HCT116 (cell line): ENCODE data around the gene BBX. TPM values are rescaled to one million over a fixed set of nuclear protein-coding genes. Genes with fewer than 3 reads are reported as not detected.

Experiments used
- ATAC-seq: fragments of 200-7000 bp; cut with Tn5 transposase; 2 replicates; pipeline ENCODE4 v1.9.1; 2020; ENCODE audit warnings: mild to moderate bottlenecking, moderate library complexity
- BruUV-seq: library from RNA; stranded (reverse); fragments of 400-500 nt; replicated peaks from 2 replicates; lab custom pipeline; 2021; lab: Mats Ljungman, UMichigan
- CTCF ChIA-PET: fragments of 300-600 bp; sonication (Branson Sonifier 250); formaldehyde crosslinking; loops from one replicate; lab custom pipeline; 2021; ENCODE audit warnings: antibody characterized with exemption; lab: Charles Lee
- POLR2A ChIA-PET: fragments of 300-600, 350-600 bp; sonication (Branson Sonifier 250); formaldehyde crosslinking; loops from one replicate; lab custom pipeline; 2021; ENCODE audit warnings: antibody characterized with exemption; lab: Charles Lee
- RAD21 ChIA-PET, 2 experiments: fragments of 300-600 bp; sonication (Branson Sonifier 250); formaldehyde crosslinking; loops; one replicate each; lab custom pipeline; 2023; ENCODE audit warnings: low total read pairs in 2 of 2; ENCODE audit not compliant: uncharacterized antibody in 2 of 2, unreplicated experiment in 2 of 2, low non-redundant PET in 1 of 2; lab: Charles Lee
- DNase-seq: peaks from one replicate; pipeline ENCODE4 v3.0.0-alpha.2; 2010; ENCODE audit warnings: low read depth, low spot score
- H2AFZ ChIP-seq: fragments of 200-600 bp; shearing (Covaris generic), sonication (generic); 2 replicates; pipeline ENCODE4 v1.6.1; 2017; ENCODE audit warnings: low read depth, mixed run types, mixed read lengths, antibody characterized with exemption, low read length; ENCODE audit not compliant: poor library complexity, severe bottlenecking
- H3K27ac ChIP-seq: 2 replicates; pipeline ENCODE4 v1.5.1; 2012; ENCODE audit warnings: low read depth, low read length
- H3K27me3 ChIP-seq: fragments of 200-600 bp; sonication (generic); 2 replicates; pipeline ENCODE4 v1.6.1; 2016; ENCODE audit warnings: mixed run types, low read length, mixed read lengths; ENCODE audit not compliant: insufficient read depth
- H3K36me3 ChIP-seq, 2 experiments: fragments of 200-500 bp in 1 of 2; fragments of 200-600 bp in 1 of 2; sonication (Bioruptor generic) in 1 of 2; sonication (generic) in 1 of 2; 2 replicates each; pipeline versions ENCODE4 v1.5.1 to v1.6.1; 2014 to 2016; ENCODE audit warnings: low read length in 2 of 2, inconsistent platforms in 1 of 2, mixed read lengths in 1 of 2, mixed run types in 1 of 2; ENCODE audit not compliant: insufficient read depth in 2 of 2, control insufficient read depth in 1 of 2
- H3K4me1 ChIP-seq, 2 experiments: fragments of 200-600 bp in 1 of 2; sonication (generic) in 1 of 2; 2 replicates each; pipeline versions ENCODE4 v1.5.1 to v1.6.1; 2012 to 2017; ENCODE audit warnings: low read length in 2 of 2, inconsistent platforms in 1 of 2, mild to moderate bottlenecking in 1 of 2, mixed read lengths in 1 of 2, mixed run types in 1 of 2, moderate library complexity in 1 of 2; ENCODE audit not compliant: insufficient read depth in 2 of 2, control insufficient read depth in 1 of 2
- H3K4me2 ChIP-seq: fragments of 200-600 bp; sonication (generic); 2 replicates; pipeline ENCODE4 v1.6.1; 2017; ENCODE audit warnings: mixed run types, low read length, mixed read lengths
- H3K4me3 ChIP-seq, 2 experiments: fragments of 200-600 bp in 1 of 2; sonication (generic) in 1 of 2; replicated peaks in 1 of 2; 2 replicates each; pipeline ENCODE4 v1.5.1; 2011 to 2016; ENCODE audit warnings: low read length in 2 of 2, control low read depth in 1 of 2, low read depth in 1 of 2, mild to moderate bottlenecking in 1 of 2, mixed read lengths in 1 of 2, mixed run types in 1 of 2
- H3K79me2 ChIP-seq: fragments of 200-600 bp; sonication (generic); 2 replicates; pipeline ENCODE4 v1.6.1; 2017; ENCODE audit warnings: mild to moderate bottlenecking, mixed run types, low read length, moderate library complexity, mixed read lengths; ENCODE audit not compliant: insufficient read depth
- H3K9ac ChIP-seq: fragments of 200-600 bp; sonication (generic); 2 replicates; pipeline ENCODE4 v1.6.1; 2016; ENCODE audit warnings: low read length, mixed read lengths
- H3K9me2 ChIP-seq: fragments of 200-600 bp; sonication (generic), shearing (Covaris generic); 2 replicates; pipeline ENCODE4 v1.6.1; 2017; ENCODE audit warnings: mixed run types, mild to moderate bottlenecking, moderate library complexity; ENCODE audit not compliant: insufficient read depth
- H3K9me3 ChIP-seq, 2 experiments: fragments of 200-500 bp in 1 of 2; fragments of 200-600 bp in 1 of 2; sonication (Bioruptor generic) in 1 of 2; sonication (generic) in 1 of 2; 2 replicates each; pipeline ENCODE4 v1.6.1; 2014 to 2017; ENCODE audit warnings: low read length in 2 of 2, mixed read lengths in 2 of 2, inconsistent platforms in 1 of 2, low read depth in 1 of 2, mild to moderate bottlenecking in 1 of 2, mixed run types in 1 of 2, moderate library complexity in 1 of 2; ENCODE audit not compliant: control insufficient read depth in 1 of 2, insufficient read depth in 1 of 2
- H4K20me1 ChIP-seq: fragments of 200-600 bp; sonication (generic), shearing (Covaris generic); 2 replicates; pipeline ENCODE4 v1.6.1; 2017; ENCODE audit warnings: mixed run types, mild to moderate bottlenecking, moderate library complexity; ENCODE audit not compliant: insufficient read depth
- CBX3 ChIP-seq: IDR thresholded peaks from 2 replicates; pipeline ENCODE4 v1.6.1; 2012; ENCODE audit warnings: low read depth
- CEBPB ChIP-seq: IDR thresholded peaks from 2 replicates; pipeline ENCODE4 v1.6.1; 2012; ENCODE audit warnings: low read depth
- EGR1 ChIP-seq: IDR thresholded peaks from 2 replicates; pipeline ENCODE4 v1.6.1; 2012; ENCODE audit warnings: low read depth
- ELF1 ChIP-seq: IDR thresholded peaks from 2 replicates; pipeline ENCODE4 v1.6.1; 2012; ENCODE audit warnings: low read depth, borderline replicate concordance
- EZH2 ChIP-seq: fragments of 200-600 bp; sonication (generic); IDR thresholded peaks from 2 replicates; pipeline ENCODE4 v1.6.1; 2017; ENCODE audit warnings: antibody characterized with exemption, mixed run types
- FOSL1 ChIP-seq: IDR thresholded peaks from 2 replicates; pipeline ENCODE4 v1.6.1; 2012; ENCODE audit warnings: low read depth
- JUND ChIP-seq: IDR thresholded peaks from 2 replicates; pipeline ENCODE4 v1.6.1; 2012
- POLR2A ChIP-seq: IDR thresholded peaks from 2 replicates; pipeline ENCODE4 v1.7.0; 2011; ENCODE audit warnings: borderline replicate concordance; ENCODE audit not compliant: insufficient read depth, insufficient read length; ENCODE audit errors: extremely low read depth
- POLR2AphosphoS5 ChIP-seq: IDR thresholded peaks from 2 replicates; pipeline ENCODE4 v1.6.1; 2011; ENCODE audit warnings: mild to moderate bottlenecking, low read depth, low read length, moderate library complexity
- SP1 ChIP-seq: IDR thresholded peaks from 2 replicates; pipeline ENCODE4 v1.6.1; 2012; ENCODE audit warnings: low read depth
- TCF7L2 ChIP-seq: IDR thresholded peaks from 2 replicates; pipeline ENCODE4 v1.7.0; 2011; ENCODE audit warnings: borderline replicate concordance, inconsistent platforms; ENCODE audit not compliant: insufficient read depth, insufficient read length; ENCODE audit errors: extremely low read depth
- YY1 ChIP-seq: IDR thresholded peaks from 2 replicates; pipeline ENCODE4 v1.6.1; 2011; ENCODE audit warnings: low read length, low read depth, moderate library complexity, mild to moderate bottlenecking; ENCODE audit not compliant: insufficient replicate concordance; ENCODE audit errors: extremely low read depth
- ZFX ChIP-seq: fragments of 450-650 bp; IDR thresholded peaks from 2 replicates; pipeline ENCODE4 v1.6.1; 2017
- ZNF274 ChIP-seq: fragments of 200-500 bp; sonication (Bioruptor generic); IDR thresholded peaks from 2 replicates; pipeline ENCODE4 v1.6.1; 2014; ENCODE audit warnings: mild to moderate bottlenecking, low read depth, low read length, inconsistent platforms
- intact Hi-C: fragments of 100-400 bp; cut with micrococcal nuclease; formaldehyde crosslinking; loops from 2 replicates; pipeline ENCODE4 v1.10.0; 2022
- total RNA-seq: library from RNA; stranded (reverse); gene quantifications from one replicate; pipeline ENCODE4 v1.2.1, GENCODE V29; 2021; ENCODE audit not compliant: unreplicated experiment
- TF ChIP-seq, protein P1 (sequence below): IDR thresholded peaks from 2 replicates; pipeline ENCODE4 v1.6.1; 2012
- TF ChIP-seq, protein P2 (sequence below): IDR thresholded peaks from 2 replicates; pipeline ENCODE4 v1.6.1; 2011; ENCODE audit warnings: mild to moderate bottlenecking, low read length, moderate library complexity; ENCODE audit not compliant: insufficient replicate concordance; ENCODE audit errors: extremely low read depth
- TF ChIP-seq, protein P3 (sequence below): IDR thresholded peaks from 2 replicates; pipeline ENCODE4 v1.6.1; 2012; ENCODE audit warnings: low read depth
- TF ChIP-seq, protein P4 (sequence below): IDR thresholded peaks from 2 replicates; pipeline ENCODE4 v1.6.1; 2012

The BBX gene
- total RNA-seq, 1 experiment from 2014 or later = 55.6 TPM

DNA sequence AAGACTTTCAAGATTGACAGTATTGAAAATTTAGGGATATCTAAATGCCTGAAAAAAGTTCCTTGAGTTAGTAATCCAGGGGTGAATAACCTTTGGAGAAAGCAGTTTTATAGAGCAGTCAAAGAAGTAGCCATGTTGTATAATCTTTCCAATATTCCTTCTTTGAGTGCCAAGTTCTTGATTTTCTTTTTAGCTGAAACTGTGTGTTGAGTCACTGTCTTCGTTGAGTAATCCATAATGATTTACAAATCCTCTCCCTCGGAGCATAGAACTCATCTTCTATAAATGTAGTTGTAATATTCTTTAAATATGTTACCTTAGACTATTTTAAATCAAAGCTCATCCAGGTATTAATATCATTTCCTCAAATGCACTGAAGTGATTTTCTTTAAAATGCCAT is 135.2 kb downstream of the BBX start:
- DNase-seq = no peak
- no peak for ATAC-seq
- H3K36me3 ChIP-seq = no peaks in the 10 kb centered on the region
- intact Hi-C loops = no loop called here
- no peak overlapping the region for H3K9ac ChIP-seq
- no peaks in the 10 kb centered on the region for H3K27me3 ChIP-seq
- H3K4me1 ChIP-seq = no peaks in the 10 kb centered on the region
- ChIA-PET RAD21 (no interaction called here), POLR2A (no interaction called here), CTCF (interaction anchor here (1.4 kb wide), 1 partner anchor 15 kb away, joined by 4 read pairs; no protein-coding TSS in a partner anchor)
- H3K4me2 ChIP-seq = no peak overlapping the region
- H3K4me3 ChIP-seq = no peak overlapping the region
- no peak overlapping the region for H2AFZ ChIP-seq
- no peak overlapping the region for H3K27ac ChIP-seq
- no peaks in the 10 kb centered on the region for H3K79me2 ChIP-seq
- H3K9me2 ChIP-seq = no peaks in the 10 kb centered on the region; the same call in 1 of the 2 replicates
- BruUV-seq = no TSS peak
- no peaks in the 10 kb centered on the region for H4K20me1 ChIP-seq
- TF ChIP-seq EGR1 (no peak), JUND (no peak), POLR2A (no peak), SP1 (no peak), POLR2AphosphoS5 (no peak), TCF7L2 (no peak), ZNF274 (no peak), FOSL1 (no peak), ELF1 (no peak), YY1 (no peak), CBX3 (no peak), EZH2 (no peak), ZFX (no peak), CEBPB (no peak)
- TF ChIP-seq, protein P1, sequence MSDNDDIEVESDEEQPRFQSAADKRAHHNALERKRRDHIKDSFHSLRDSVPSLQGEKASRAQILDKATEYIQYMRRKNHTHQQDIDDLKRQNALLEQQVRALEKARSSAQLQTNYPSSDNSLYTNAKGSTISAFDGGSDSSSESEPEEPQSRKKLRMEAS = no peak
- TF ChIP-seq, protein P2, sequence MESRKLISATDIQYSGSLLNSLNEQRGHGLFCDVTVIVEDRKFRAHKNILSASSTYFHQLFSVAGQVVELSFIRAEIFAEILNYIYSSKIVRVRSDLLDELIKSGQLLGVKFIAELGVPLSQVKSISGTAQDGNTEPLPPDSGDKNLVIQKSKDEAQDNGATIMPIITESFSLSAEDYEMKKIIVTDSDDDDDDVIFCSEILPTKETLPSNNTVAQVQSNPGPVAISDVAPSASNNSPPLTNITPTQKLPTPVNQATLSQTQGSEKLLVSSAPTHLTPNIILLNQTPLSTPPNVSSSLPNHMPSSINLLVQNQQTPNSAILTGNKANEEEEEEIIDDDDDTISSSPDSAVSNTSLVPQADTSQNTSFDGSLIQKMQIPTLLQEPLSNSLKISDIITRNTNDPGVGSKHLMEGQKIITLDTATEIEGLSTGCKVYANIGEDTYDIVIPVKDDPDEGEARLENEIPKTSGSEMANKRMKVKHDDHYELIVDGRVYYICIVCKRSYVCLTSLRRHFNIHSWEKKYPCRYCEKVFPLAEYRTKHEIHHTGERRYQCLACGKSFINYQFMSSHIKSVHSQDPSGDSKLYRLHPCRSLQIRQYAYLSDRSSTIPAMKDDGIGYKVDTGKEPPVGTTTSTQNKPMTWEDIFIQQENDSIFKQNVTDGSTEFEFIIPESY = no peak
- TF ChIP-seq, protein P3, sequence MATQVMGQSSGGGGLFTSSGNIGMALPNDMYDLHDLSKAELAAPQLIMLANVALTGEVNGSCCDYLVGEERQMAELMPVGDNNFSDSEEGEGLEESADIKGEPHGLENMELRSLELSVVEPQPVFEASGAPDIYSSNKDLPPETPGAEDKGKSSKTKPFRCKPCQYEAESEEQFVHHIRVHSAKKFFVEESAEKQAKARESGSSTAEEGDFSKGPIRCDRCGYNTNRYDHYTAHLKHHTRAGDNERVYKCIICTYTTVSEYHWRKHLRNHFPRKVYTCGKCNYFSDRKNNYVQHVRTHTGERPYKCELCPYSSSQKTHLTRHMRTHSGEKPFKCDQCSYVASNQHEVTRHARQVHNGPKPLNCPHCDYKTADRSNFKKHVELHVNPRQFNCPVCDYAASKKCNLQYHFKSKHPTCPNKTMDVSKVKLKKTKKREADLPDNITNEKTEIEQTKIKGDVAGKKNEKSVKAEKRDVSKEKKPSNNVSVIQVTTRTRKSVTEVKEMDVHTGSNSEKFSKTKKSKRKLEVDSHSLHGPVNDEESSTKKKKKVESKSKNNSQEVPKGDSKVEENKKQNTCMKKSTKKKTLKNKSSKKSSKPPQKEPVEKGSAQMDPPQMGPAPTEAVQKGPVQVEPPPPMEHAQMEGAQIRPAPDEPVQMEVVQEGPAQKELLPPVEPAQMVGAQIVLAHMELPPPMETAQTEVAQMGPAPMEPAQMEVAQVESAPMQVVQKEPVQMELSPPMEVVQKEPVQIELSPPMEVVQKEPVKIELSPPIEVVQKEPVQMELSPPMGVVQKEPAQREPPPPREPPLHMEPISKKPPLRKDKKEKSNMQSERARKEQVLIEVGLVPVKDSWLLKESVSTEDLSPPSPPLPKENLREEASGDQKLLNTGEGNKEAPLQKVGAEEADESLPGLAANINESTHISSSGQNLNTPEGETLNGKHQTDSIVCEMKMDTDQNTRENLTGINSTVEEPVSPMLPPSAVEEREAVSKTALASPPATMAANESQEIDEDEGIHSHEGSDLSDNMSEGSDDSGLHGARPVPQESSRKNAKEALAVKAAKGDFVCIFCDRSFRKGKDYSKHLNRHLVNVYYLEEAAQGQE = no peak
- TF ChIP-seq, protein P4, sequence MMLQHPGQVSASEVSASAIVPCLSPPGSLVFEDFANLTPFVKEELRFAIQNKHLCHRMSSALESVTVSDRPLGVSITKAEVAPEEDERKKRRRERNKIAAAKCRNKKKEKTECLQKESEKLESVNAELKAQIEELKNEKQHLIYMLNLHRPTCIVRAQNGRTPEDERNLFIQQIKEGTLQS = no peak
- no peaks in the 10 kb centered on the region for H3K9me3 ChIP-seq
